Raji (cell line): ENCODE measurements around the gene LOXL4.

Experiments used
- POLR2A ChIP-seq: IDR thresholded peaks from 2 replicates; pipeline ENCODE4 v1.6.1; 2011; ENCODE audit warnings: low read depth, low read length, control low read depth; ENCODE audit not compliant: insufficient read depth

The LOXL4 gene

DNA sequence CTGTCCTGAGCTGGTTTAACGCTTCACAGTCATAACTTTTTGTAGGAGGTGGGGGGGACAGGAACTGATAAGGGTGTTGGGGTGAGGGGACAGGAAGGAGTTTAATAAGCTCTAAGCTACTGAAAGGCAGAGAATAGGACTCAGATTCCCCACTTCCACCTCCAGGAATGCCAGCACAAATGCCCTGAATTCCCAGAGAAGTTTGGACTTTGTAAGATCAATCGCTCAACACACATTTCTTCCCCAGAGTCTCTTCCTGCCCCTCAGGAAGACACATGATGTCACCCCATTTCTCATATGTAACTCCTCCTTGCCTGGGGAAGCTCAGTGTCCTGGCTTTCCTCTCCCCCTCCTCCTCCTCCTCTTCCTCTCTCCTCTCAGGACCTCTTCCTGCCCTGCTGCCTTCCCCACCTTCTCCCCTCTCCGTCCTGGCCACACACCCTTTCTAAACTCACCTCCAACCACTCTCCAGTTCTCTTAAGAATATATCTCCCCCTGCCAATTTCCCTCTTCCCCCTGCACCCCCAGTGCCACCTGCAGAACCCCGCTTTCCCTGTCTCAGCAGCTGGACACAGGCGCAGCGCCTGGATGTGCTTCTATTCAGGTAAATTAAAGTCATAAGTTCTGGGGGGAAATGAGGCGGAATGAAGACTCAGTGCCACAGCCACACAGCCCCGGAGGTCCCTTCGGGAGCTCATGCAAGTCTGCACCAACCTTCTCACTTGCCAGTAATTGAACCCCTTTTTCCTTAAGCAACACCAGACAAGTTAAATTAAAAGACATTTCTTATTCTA lies 5.3 kb upstream of the LOXL4 start:
- TF ChIP-seq POLR2A = no peak

DNA sequence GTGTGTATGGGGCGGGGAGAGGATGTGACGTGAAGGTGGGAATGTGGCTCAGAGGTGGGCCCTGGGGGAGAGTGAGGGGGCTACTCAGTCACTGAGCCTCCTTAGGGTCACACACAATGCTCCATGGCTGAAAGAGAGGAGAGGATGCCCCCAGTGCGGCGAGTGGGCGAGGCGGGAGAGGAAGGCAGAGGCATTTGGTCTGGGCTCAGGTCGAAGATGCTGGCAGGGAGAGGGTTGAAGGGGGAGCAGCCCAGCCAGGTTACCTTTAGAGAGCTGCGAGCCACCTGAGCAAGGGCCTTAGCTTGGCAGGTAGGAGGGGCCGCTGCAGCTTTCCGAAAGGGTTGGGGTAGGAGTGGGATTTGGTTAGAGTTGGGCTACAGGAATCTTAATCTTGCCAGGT lies 4.7 kb upstream of the LOXL4 start:
- TF ChIP-seq POLR2A = no peak

DNA sequence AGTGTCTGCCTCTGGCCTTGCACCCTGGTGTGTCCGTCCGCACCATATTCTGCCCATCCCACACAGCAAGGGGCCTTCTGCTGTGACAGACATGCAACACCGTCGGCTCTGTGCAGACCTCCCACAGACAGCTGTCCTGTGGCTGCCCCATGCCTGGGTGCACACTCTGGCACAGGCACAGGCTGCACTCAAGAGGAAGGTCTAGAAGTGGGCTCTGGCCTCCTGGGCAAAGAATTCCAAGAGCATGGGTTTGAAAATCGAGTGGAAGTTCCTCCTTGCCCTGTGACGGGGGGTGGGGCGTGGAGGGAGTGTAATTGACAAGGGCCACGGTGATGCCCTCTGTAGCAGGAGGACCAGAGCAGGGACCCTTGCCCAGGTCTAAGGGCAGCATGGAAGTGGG lies 4.3 kb upstream of the LOXL4 start:
- no peak for TF ChIP-seq POLR2A

DNA sequence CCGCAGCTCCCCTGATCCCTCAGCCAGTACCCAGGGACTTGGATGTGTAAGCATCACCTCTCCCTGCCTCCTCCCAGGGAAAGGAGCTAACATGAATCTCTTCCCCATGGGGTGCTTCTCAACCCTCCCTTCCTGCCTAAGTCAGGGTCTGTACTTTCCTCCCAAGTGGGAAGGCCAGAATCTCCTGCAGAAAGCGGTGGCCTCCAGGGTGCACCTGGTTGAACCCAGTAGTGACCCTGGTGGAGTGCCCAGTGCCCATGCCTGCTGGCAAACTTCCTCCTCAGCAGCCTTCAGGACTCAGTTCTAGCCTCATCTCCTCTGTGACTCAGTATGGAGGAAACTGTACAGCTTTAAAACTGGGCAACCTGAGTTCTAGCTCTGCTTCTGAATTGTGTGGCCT lies 2.8 kb upstream of the LOXL4 start:
- TF ChIP-seq POLR2A = no peak

DNA sequence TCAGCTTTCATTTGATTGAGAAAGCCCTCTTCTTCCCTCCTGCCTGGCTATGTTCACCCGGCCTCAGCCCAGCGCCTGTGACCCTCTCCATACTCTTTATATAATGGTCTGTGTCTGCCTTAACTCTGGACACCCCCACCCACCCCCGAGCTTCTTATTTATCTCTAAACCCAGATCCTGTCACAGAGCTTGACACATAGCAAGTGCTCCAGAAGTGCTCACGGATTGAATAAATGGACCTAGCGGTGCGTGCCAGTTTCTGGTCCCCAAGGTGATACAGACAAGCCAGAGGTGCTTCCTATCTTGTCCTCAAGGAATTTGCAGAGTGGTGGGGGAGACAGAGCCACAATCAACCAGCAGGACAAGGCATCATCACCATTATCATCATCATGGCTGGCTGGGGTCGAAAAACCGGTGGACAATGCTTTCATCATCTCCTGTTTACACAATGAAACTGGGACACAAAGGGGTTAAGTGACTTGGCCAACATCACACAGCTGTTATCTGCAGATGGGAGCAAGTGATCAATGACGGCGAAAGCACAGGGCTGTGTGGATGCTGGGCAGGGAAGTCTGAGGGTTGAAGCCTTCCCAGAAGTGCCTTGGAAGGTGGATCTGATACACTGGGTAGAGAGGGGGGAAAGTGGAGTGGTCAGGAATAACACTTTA lies 2.2 kb upstream of the LOXL4 start:
- TF ChIP-seq POLR2A = no peak

DNA sequence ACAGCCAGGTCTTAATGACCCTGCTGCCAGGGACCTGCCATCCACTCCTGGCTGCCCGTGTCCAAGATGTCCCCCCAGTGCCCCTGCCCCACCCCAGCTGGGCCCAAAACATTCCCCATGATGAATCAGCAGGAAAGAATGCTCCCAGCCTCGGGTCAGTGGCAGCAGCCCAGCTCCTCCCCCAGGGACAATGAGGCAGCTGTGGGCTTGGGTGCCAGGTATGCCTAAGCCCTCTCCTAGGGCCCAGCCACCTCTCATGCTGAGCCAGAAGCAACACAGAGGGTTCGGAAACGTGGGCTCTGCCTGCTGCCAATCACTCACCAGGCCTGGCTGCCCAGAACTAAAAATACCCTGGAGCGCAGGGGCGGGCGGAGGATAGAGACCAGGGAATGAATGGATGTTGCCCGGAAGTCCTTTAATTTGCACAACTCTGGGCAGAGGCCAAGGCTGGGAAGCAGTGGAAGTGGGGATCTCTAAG lies 1.5 kb upstream of the LOXL4 start:
- TF ChIP-seq POLR2A = no peak

DNA sequence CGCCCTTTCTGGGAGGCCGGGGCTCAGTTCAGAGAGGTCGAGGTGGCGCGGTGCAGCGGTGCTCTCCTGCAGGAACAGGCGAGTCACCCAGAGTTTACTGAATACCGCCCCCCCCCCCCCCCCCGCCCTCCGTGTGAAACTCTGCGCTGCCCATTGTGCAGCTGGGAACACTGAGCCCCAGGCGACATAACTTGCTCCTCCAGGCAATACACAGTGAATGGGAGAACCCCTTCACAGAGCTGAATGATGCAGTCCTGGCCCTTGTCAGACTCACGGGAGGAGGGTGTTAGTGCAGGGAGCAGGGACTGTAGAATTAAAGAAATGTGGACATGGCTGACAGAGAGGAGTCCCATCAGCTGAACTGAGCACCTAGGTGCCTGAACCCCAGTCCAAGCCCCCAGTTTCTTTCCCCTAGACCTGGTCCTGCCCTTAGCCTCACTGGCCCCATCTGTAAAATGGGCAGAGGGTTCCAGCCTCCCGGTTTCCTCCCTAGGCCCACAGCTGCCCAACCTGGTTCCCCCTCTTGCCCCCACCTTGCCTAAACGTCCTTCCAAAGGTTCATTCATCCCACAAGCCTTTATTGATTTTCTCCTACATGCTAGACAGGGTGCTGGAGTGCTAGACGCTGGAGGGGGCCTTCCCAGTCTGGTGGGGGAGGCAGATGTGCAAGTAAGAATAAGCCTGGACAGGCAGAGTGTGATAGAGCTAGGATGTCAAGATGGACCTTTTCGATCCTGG lies 869 bp upstream of the LOXL4 start:
- no peak for TF ChIP-seq POLR2A

DNA sequence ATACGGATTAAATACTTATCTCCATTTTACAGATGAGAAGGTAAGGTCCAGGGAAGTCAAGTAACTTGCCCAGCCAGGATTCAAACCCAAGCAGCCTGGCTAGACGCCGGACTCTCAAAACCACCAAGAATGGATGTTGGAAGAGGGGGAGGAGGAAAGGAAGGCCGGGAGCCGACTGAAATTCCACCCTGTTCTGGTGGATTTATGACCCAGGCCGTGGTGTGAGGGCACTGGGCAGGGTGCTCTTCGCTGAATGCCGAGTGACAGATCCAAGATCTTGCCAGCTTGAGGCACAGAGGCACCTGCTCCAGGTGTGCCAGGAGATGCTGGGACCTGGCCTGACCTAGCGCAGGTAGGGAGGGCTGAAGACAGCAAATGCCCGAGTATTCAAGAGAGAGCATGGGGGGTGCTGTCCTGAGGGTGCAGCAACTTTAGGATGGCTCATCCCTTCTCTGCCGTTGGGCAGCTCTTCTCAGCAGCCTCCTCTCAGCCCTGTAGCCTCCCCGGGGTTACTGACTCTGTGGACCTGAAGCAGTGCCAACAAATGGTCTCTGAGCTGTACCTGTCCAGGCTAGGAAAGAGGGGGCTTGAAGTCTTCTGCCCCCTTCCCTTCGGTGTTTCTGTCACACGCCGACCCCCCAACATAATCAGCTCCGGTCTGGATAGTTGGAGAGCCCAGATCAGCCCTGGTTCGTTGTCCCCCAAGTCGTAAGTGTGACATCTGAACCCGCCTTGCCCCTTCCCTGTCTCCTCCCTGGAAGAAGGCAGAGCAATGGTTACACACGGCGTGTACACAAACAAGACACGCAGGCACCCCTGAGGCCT lies 713 bp downstream of the LOXL4 start:
- TF ChIP-seq POLR2A = no peak

DNA sequence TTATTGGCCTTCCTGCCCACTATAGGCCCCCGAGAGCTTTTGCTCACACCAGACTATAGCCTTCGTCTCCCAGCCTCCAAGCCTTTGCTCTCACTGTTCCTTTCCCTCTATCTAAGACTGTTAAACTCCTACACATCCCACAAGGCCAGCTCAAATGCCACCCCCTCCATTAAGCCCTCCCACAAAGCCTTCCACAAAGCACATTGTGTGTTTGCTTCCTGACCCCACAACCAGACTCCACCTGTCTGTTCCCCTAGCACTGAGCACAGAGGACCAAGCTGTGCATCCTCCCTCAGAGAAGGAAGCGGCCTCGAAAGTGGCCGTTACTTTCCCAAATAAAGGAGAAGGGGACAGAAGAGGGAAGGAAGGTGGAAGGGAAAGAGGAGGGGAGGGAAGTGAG lies 1.3 kb downstream of the LOXL4 start:
- TF ChIP-seq POLR2A = no peak

DNA sequence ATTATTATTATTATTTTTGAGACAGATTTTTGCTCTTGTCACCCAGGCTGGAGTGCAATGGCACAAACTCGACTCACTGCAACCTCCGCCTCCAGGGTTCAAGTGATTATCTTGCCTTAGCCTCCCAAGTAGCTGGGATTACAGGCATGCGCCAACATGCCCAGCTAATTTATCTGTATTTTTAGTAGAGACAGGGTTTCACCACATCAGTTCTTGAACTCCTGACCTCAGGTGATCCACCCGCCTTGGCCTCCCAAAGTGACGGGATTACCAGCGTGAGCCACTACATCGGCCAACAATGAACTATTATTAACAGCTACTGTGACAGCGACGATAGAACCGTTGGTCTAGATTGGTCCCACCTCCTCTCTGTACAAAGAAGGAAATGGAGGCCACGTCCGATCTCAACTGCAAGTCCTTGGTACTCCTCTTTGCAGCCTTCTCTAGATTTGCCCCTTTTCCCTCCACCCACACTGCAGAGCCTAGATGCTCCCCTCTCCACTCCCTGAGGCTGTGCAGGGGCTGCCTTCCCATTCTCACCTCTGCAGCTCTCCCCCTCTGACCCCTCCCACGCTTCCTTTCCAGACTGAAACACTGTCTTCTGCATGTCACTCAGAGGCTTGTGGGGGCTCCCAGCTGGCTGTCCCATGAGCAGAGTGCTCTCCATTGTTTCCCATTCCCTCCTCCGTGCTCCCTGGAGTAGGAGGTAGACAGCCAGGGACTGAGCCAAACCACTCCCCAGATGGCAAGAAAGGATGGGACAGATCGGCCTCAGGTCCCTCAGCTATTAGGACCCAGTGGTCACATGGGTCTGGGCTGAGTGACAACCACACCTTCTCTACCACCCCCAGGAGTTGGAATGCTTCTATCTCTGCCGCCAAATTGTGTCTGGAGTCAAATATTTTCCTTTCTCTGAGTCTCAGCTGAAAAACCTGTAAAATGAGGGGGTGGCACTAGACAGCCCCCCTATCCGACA lies 2.3 kb downstream of the LOXL4 start:
- TF ChIP-seq POLR2A = no peak

DNA sequence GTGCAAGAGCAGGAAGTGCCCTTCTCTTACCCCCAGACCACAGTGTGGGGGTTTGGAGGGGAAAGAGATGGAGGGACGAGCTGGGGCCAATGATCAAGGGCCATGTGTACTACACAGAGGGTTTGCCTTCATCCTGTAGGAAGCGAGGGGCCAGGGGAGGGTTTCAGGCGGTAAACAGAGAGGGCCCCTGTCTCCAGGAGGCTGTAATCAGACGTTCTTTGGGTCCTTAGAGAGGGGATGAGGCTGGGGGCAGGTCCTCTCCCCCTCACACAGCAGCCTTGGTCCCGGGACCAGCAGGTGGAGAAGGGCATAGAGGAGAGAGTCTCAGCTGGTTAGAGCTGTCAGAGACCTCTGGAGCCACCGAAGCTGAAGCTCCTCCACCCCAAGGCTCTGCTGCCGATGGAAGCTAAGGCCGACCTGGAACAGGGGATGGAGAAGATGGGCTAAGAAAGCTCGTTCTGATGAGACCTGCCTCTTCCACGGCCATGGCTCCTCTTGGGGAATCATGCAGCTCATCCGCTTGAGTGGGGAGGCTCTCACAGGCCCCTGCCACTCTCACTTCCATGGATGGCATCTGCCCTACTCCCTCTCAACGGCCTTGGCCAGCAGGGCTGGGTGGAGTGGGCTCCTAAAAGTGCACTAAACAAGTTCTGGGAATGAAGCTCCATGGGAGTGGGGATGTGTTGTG lies 3.5 kb downstream of the LOXL4 start:
- no peak for TF ChIP-seq POLR2A

DNA sequence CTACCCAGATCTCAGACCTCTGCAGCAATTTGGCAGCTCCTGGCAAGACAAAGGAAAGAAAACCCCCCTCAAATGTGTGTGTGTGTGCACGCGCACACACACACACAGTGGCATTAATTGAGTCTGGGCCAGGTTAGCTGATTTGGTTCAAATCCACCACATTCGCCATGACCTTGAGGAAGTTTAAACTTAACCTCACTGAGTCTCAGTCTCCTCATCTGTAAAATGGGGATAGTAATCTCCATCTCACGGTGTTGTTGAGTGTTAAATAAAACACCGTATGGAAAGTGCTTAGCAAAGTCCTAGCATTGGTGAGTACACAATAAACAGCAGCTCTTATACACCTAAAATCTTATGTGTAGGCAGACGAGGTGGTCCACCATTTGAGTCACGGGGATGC lies 4.9 kb downstream of the LOXL4 start:
- no peak for TF ChIP-seq POLR2A

DNA sequence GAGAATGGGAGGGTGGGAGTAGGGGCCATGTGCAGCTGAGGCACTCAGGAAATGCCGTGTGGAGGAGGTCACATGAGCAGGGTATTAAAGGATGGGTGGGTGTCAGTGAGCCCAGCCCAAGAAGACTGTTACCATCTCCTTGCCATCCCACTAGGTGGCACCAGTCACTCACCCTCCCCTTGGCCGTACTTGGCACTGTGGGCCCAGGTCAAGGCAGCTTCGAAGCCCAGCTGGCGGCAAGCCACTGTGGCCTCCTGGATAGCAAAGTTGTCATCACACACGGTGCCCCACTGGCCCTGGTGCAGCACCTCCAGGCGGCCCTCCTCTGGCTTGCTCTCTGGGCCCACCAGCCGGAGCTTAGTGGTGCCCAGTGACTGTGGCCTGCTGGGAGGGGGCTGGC lies 5.4 kb downstream of the LOXL4 start:
- TF ChIP-seq POLR2A = no peak

DNA sequence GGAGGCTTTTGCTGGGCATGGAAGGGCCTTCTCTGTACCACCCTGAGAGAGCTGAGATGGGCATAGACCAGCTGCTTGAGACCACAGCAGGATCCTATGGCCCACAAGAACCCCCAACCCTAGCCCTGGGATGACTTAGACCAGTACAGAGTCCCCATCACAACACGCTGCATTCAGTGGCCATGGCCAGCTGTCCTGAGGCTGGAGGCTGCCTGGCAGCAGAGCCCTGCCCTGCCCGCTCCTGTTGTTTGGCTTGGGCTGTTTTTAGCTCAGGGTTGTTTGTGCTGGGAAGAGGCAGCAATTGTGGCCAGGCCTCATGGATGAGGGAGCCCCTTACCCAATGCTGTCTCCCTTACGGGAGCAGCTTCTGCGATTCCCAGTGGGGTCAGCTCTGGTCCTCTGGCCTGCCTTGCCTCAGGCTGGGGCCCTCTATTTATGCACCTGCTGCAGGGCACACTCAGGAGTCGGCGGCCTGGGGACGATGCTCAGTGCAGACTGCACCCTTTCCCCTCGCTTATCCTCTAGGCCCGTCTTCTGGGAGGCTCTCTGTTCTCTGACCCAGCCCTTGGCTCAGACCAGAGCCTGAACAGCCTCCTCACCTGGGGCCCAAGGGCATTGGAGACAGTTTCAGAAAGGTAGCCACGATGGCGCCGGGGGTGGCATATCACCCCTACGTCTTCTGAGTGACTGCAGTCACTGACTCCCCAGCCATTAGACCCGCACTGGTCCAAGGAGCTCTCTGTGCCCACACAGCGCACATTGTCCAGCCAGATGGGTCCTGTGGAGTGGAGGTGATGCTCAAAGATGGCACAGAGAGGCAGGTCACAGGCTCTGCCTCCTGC lies 6.3 kb downstream of the LOXL4 start:
- TF ChIP-seq POLR2A = no peak
